Astrocyte (in vitro differentiated cells and primary cell): ENCODE results near the gene DNAJC5. TPM values are rescaled to one million over a fixed set of nuclear protein-coding genes. Genes with fewer than 3 reads are reported as not detected.
"Not testable (repeated sequence)": the region's sequence is repeated elsewhere in the genome, so short reads cannot be mapped to it uniquely, and the experiment has no call there.

Experiments used
- DNase-seq: peaks from one replicate; pipeline ENCODE4 v3.0.0-alpha.2; 2010; ENCODE audit warnings: low read depth
- FAIRE-seq: peaks from 2 replicates; lab custom pipeline; 2011; peaks lifted over from hg19 to GRCh38; lab: Jason Lieb, UNC
- H2AFZ ChIP-seq: 2 replicates; pipeline ENCODE4 v1.6.0; 2012; ENCODE audit warnings: low read depth, low read length, inconsistent platforms
- H3K27ac ChIP-seq: 2 replicates; pipeline ENCODE4 v1.5.1; 2011; ENCODE audit warnings: low read depth, low read length, inconsistent platforms
- H3K27me3 ChIP-seq: 2 replicates; pipeline ENCODE4 v1.6.0; 2011; ENCODE audit warnings: low read length, inconsistent platforms; ENCODE audit not compliant: insufficient read depth
- H3K36me3 ChIP-seq: 2 replicates; pipeline ENCODE4 v1.5.1; 2011; ENCODE audit warnings: low read length, inconsistent platforms; ENCODE audit not compliant: insufficient read depth
- H3K4me1 ChIP-seq: 2 replicates; pipeline ENCODE4 v1.5.1; 2011; ENCODE audit warnings: low read length, inconsistent platforms; ENCODE audit not compliant: insufficient read depth
- H3K4me2 ChIP-seq: 2 replicates; pipeline ENCODE4 v1.6.0; 2012; ENCODE audit warnings: low read length, inconsistent platforms
- H3K4me3 ChIP-seq: 2 replicates; pipeline ENCODE4 v1.5.1; 2011; ENCODE audit warnings: low read depth, mild to moderate bottlenecking, low read length, inconsistent platforms; ENCODE audit not compliant: insufficient read depth
- H3K79me2 ChIP-seq: 2 replicates; pipeline ENCODE4 v1.6.0; 2012; ENCODE audit warnings: mild to moderate bottlenecking, low read length, inconsistent platforms; ENCODE audit not compliant: insufficient read depth
- H3K9ac ChIP-seq: 2 replicates; pipeline ENCODE4 v1.6.0; 2012; ENCODE audit warnings: mild to moderate bottlenecking, low read length, inconsistent platforms
- H3K9me3 ChIP-seq: 2 replicates; pipeline ENCODE4 v1.5.1; 2012; ENCODE audit warnings: low read depth, mild to moderate bottlenecking, low read length, inconsistent platforms; ENCODE audit not compliant: insufficient read depth
- H4K20me1 ChIP-seq: 2 replicates; pipeline ENCODE4 v1.6.0; 2012; ENCODE audit warnings: low read length, inconsistent platforms; ENCODE audit not compliant: insufficient read depth
- H3K27ac Mint-ChIP-seq: one replicate; pipeline ENCODE4 v1.8.0; 2021; ENCODE audit warnings: mild to moderate bottlenecking, mixed read lengths; ENCODE audit not compliant: unreplicated experiment
- H3K27me3 Mint-ChIP-seq: one replicate; pipeline ENCODE4 v1.8.0; 2021; ENCODE audit warnings: low read depth, mixed read lengths; ENCODE audit not compliant: unreplicated experiment
- H3K36me3 Mint-ChIP-seq: one replicate; pipeline ENCODE4 v1.8.0; 2021; ENCODE audit warnings: low read depth, mixed read lengths; ENCODE audit not compliant: unreplicated experiment
- H3K4me1 Mint-ChIP-seq: one replicate; pipeline ENCODE4 v1.8.0; 2021; ENCODE audit warnings: low read depth, mixed read lengths; ENCODE audit not compliant: unreplicated experiment
- H3K4me3 Mint-ChIP-seq: one replicate; pipeline ENCODE4 v1.8.0; 2021; ENCODE audit warnings: mild to moderate bottlenecking, moderate library complexity, mixed read lengths; ENCODE audit not compliant: unreplicated experiment
- H3K9me3 Mint-ChIP-seq: one replicate; pipeline ENCODE4 v1.8.0; 2021; ENCODE audit warnings: mild to moderate bottlenecking, mixed read lengths; ENCODE audit not compliant: unreplicated experiment
- CTCF ChIP-seq: IDR thresholded peaks from 2 replicates; pipeline ENCODE4 v1.5.1; 2011; ENCODE audit warnings: low read depth, mild to moderate bottlenecking, inconsistent platforms, low read length, moderate library complexity; ENCODE audit not compliant: insufficient read depth
- EZH2 ChIP-seq: IDR thresholded peaks from 2 replicates; pipeline ENCODE4 v1.6.1; 2012; ENCODE audit warnings: mild to moderate bottlenecking, low read length, inconsistent platforms; ENCODE audit not compliant: insufficient read depth
- total RNA-seq: library from RNA; stranded (reverse); gene quantifications from 2 replicates; pipeline ENCODE4 v1.2.1, GENCODE V29; 2021

DNAJC5 gene
- total RNA-seq, 1 donor from 2014 or later = 64.6 TPM

DNA sequence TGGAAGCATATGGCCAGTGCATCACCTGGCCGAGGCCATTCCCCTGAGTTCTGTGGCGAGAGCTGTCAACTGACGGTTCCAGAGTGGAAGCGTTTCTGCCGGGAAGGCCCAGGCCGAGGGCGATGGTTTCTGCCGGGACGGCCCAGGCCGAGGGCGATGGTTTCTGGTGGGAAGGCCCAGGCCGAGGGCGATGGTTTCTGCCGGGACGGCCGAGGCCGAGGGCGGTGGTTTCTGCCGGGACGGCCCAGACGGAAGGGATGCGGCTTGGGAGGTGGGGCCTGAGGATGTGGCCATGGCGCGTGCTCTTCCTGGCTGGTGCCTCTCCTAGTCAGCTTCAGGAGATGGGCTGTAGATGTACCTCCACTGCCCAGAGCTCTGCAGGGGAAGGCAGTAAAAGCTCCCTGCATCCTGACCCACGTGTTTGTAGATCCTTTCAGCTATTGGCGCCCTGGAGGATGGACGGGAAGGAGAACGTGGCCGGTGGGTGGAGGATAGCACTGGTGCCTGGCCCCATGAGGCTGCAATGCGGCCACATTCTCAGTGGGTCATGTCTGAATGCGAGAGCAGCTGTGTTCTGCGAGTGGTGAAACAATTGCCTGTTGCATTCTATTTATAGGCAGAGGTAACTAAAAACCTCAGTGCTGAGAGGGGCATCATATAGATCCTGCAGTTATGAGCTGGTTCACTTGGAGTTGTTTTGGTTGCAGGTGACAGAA lies 17.0 kb upstream of the DNAJC5 start:
- no peak for DNase-seq
- Histone ChIP-seq H3K4me2 (no peak overlapping the region), H3K9ac (no peak overlapping the region), H4K20me1 (peaks cover 76% of the 10 kb centered on the region), H3K4me3 (no peak overlapping the region), H3K36me3 (peaks cover 24% of the 10 kb centered on the region), H3K79me2 (peaks cover 70% of the 10 kb centered on the region), H3K9me3 (no peaks in the 10 kb centered on the region), H2AFZ (no peak overlapping the region), H3K27ac (no peak overlapping the region), H3K4me1 (peaks cover 9% of the 10 kb centered on the region), H3K27me3 (no peaks in the 10 kb centered on the region)
- Mint-ChIP-seq H3K4me3 (peak overlapping the region; percentile 50), H3K27me3 (no peaks in the 10 kb centered on the region), H3K4me1 (peaks cover 5% of the 10 kb centered on the region), H3K9me3 (no peaks in the 10 kb centered on the region), H3K27ac (peak overlapping the region; percentile 26), H3K36me3 (peaks cover 13% of the 10 kb centered on the region)
- no peak for TF ChIP-seq CTCF
- TF ChIP-seq EZH2 = no peak
- no peak for FAIRE-seq

DNA sequence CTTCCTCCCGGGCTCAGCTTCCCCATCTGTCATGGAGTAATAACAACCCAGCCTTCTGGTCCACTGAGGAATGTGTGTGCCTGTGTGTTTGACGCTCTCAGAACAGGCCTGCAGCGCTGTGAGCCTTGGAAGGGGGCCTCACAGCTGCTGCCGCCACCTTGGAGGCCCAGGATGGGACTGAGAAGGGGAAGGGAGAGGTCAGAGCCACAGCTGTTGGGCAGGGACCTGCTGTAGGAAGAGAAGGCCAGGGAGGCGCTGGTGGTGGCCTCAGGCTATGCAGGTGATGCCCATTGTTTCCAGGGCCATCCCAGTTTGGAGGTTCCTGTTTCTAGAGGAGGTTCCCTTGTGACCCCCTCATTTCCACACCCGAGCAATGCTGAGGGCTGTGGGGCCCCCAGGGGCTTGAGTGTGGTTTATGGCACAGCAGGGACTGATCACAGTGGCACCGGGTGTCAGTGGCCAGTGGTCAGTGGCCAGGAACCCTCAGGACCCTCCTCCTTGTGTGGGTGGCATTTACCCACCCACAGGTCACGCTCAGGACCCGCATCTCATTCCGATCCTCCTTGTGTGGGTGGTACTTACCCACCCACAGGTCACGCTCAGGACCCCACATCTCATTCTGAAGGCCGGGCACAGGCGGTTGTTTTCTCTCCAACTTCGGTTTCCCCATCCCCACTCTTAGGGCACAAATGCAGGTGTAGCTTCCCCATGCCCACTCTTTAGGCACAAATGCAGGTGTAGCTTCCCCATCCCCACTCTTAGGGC lies 15.8 kb upstream of the DNAJC5 start:
- peaks cover 80% of the 10 kb centered on the region for H4K20me1 ChIP-seq
- peaks cover 75% of the 10 kb centered on the region for H3K79me2 ChIP-seq
- H3K27ac ChIP-seq = no peak overlapping the region

DNA sequence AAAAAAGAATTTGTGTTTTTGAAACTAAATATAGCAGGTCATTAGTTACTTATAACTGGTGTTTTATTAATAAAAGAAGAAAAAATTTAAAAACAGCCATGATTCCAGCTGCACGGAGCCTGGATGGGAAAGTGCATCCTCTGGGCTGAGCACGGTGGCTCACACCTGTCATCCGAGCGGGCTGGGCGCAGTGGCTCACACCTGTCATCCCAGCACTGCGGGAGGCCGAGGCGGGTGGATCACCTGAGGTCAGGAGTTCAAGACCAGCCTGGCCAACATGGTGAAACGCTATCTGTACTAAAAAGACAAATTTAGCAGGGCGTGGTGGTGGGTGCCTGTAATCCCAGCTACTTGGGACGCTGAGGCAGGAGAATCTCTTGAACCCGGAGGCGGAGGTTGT lies 14.0 kb upstream of the DNAJC5 start:
- H3K4me3 Mint-ChIP-seq, H3K27ac ChIP-seq, H3K9me3 ChIP-seq, H2AFZ ChIP-seq, H3K27me3 ChIP-seq, H3K9ac ChIP-seq, FAIRE-seq, DNase-seq, H3K9me3 Mint-ChIP-seq, H3K4me3 ChIP-seq, H3K27ac Mint-ChIP-seq, H3K4me2 ChIP-seq, H3K27me3 Mint-ChIP-seq, H3K4me1 ChIP-seq, H3K4me1 Mint-ChIP-seq: not testable (repeated sequence)
- peaks cover 78% of the 10 kb centered on the region for H3K79me2 ChIP-seq
- H4K20me1 ChIP-seq = peaks cover 84% of the 10 kb centered on the region
- H3K36me3 ChIP-seq = peaks cover 20% of the 10 kb centered on the region
- H3K36me3 Mint-ChIP-seq = peaks cover 12% of the 10 kb centered on the region

More for the DNA sequence above, 15.8 kb upstream of the DNAJC5 start:
- H3K27ac Mint-ChIP-seq = no peak overlapping the region
- no peaks in the 10 kb centered on the region for H3K9me3 ChIP-seq
- H3K4me1 Mint-ChIP-seq = no peaks in the 10 kb centered on the region
- H3K36me3 Mint-ChIP-seq = peaks cover 13% of the 10 kb centered on the region
- no peak overlapping the region for H3K4me3 Mint-ChIP-seq
- H3K9me3 Mint-ChIP-seq = no peaks in the 10 kb centered on the region
- no peaks in the 10 kb centered on the region for H3K27me3 ChIP-seq
- TF ChIP-seq CTCF (no peak), EZH2 (no peak)
- H3K36me3 ChIP-seq = peaks cover 27% of the 10 kb centered on the region
- FAIRE-seq = no peak
- H2AFZ ChIP-seq = no peak overlapping the region
- no peak overlapping the region for H3K9ac ChIP-seq
- DNase-seq = no peak
- no peaks in the 10 kb centered on the region for H3K4me1 ChIP-seq
- H3K4me2 ChIP-seq = no peak overlapping the region
- no peak overlapping the region for H3K4me3 ChIP-seq
- H3K27me3 Mint-ChIP-seq = no peaks in the 10 kb centered on the region
